Measurements from ENCODE around the gene MKX.

The MKX gene, protein sequence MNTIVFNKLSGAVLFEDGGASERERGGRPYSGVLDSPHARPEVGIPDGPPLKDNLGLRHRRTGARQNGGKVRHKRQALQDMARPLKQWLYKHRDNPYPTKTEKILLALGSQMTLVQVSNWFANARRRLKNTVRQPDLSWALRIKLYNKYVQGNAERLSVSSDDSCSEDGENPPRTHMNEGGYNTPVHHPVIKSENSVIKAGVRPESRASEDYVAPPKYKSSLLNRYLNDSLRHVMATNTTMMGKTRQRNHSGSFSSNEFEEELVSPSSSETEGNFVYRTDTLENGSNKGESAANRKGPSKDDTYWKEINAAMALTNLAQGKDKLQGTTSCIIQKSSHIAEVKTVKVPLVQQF

DNA sequence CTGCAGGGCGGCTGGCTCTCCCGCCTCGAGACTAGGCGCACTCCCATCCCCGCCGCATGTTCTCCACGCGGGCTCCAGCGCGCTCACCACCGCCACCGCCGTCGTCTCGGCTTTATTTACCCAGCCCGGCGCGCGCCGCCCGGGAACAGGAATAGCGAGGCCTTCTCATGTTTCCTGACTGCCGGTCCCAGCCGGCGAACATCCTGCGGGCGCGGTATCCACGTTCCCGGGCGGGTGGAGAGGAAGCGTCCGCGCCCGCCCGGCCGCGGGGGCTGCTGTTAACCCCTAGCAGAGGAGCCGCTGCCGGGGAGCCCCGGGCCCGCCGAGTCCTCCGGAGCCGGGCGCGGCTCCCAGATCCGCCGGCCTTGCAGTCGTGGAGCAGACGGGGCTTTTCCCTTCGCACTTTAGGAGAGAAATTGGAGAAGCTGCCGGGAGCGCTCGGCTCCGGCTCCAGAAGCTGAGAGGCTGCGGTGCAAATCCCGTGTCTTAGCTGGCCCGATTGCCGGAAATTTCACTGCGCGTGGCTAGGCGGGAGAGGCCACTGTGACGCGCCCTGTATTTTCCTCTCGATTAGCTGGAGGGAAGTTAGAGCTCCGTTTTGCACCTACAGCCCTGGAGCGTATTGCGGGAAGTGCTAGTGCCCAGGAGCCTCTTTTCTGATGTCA is at the start of gene MKX:
TSS of gene MKX (minus strand) at position 88 of the 665 bp plus-strand sequence. CDS start 2,404 bp downstream, outside the sequence.
- in situ Hi-C loops (cut with HindIII; ENCODE audit: low sequenced_read_pairs): no loop called here

DNA sequence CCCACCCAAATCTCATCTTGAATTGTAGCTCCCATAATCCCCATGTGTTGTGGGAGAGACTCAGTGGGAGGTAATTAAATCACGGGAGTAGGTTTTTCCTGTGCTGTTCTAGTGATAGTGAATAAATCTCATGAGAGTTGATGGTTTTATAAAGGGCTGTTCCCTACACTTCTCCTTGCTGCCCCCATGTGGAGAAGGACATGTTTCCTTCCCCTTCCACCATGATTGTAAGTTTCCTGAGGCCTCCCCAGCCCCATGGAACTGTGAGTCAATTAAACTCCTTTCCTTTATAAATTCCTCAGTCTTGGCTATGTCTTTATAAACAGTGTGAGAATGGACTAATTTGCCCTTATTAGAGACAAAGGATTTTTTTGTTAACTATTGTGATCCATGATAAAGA is 48.5 kb upstream of the MKX start:
- in situ Hi-C loops (cut with HindIII; ENCODE audit: low sequenced_read_pairs): loop anchor here (5.0 kb wide), 1 partner anchor 37 kb away; no protein-coding TSS in a partner anchor

DNA sequence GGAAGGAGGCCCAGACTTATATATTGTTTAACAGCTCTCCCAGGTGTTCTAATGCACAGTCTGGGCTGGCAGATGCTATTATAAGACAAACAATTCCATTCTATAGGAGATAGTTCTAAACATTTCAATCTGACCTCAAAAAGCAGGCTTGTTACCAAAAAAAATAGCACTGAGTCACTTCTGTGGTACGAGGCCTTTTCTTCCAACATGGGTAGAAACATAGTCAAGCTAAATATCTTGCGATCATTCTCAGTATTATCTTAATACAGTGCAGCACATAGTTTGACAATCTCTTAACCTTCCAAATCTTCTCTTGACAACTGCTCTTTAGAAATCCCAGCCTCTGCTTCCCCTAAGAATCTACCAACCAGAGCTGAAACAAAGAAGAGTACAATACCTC is 46.6 kb upstream of the MKX start:
- in situ Hi-C loops (cut with HindIII; ENCODE audit: low sequenced_read_pairs): loop anchor here (5.0 kb wide), 1 partner anchor 35 kb away; no protein-coding TSS in a partner anchor

DNA sequence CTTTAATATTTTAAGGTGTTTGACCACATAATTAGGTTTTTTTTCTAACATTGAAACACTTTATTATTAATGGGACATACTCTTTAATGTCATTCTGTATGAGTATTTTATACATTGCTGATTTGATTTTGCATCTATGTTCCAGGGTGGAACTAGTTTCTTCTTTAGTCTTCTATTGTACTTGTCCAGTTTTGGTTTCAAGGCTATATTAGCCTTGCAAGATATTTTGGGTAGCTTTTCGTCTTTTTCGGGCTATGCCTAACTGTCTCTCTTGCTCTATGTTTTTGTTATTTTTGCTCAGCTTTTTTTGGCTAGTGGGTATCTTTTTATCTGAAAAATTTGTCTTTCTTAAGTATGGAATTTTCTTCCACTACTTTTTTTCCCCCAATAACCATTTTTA is 38.7 kb upstream of the MKX start:
- in situ Hi-C loops (cut with HindIII; ENCODE audit: low sequenced_read_pairs): no loop called here

DNA sequence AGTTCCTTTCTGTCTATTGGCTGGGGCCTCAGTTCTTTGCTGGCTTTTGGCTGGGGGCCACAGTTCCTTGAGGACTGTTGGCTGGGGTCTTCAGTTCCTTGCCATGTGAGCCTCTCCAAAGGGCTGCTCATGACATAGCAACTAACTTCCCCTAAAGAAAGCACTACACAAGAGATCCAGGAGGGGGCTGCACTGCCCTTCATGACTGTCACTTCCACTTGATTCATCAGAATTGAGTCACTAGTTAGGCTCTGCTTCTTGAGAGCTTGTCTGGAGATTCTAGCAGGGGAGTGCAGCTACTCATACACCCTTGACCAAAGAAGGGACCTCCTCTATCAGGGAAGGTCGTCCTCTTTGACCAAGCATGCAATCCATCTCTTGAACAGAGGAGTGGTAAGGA is 38.0 kb upstream of the MKX start:
- in situ Hi-C loops (cut with HindIII; ENCODE audit: low sequenced_read_pairs): no loop called here

DNA sequence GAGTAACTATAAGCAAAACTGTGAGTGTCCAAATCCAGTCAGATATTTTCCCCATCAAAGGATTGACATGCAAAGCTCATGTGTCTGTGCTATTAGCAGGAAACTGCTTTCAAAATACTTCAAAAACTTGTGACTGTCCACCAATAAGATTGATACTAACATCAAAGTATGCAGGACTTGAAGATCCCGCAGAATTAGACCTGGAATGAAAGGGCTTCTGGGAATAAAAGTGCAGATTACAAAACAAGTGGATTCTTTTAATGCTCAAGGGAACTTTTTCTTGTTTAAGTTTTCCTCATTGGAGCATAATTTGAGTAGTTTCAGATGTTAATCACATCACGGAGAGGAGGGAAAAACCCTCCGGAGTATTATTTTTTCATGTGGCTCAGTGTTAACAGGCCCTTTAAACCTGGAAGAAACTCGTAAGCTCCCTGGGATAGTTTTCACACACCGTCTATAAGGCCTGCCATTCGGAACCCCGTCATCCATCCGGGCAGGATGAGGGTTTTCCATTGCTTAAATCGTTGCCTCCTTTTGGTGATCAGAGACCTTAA is 33.9 kb upstream of the MKX start:
- in situ Hi-C loops (cut with HindIII; ENCODE audit: low sequenced_read_pairs): no loop called here

DNA sequence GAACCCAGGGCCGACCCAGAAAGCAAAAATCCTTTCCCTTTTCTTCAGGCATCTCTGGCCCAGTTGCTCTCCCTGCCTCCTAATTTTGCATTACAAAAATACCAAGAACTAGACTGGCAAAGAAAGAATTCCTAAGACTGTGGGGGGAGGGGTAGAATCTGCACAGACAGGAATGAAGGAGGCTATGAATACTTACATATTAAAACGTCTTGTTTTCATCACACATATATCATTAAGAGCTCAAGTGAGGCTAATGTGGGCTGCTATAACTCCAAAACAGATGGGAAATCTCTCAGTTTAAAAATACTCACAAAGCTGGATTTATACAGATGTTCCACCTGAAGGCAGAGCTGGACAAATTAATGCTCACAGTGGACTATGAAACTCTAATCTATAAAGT is 29.2 kb upstream of the MKX start:
- in situ Hi-C loops (cut with HindIII; ENCODE audit: low sequenced_read_pairs): no loop called here

DNA sequence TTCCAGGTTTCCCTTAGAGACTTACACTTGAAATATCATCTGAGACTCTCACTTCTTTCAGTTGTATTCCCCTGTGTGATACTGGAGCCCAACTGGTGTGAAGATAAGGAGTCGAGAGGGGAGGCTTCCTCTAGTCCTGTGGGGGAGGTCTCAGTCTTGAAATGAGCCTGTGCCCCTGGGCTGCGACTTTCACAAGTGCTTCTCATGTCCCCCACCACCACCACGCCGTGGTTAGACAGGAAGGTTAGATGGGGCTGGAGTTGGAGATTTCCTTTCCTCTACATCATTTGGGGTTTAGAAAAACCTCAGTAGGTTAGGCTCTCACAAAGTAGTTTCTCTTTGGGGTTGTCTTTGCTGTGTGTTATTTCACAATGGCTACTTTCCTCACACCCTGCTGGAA is 25.6 kb upstream of the MKX start:
- in situ Hi-C loops (cut with HindIII; ENCODE audit: low sequenced_read_pairs): no loop called here

DNA sequence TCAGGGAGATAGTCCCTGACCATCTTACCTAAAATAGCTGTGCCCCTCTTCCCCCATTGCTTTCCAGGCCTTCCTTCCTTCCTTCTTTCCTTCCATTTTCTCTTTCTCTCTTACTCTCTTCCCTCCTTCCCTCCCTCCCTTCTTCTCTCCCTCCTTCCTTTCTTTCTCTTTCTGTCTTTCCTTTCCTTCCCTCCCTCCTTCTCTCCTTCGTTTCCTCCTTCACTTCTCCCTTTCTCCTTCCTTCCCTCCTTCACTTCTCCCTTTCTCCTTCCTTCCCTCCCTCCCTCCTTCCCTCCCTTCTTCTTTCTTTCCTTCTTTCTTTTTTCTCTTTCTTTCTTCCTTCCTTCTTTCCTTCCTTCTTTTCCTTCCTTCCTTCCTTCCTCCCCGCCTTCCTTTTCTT is 24.6 kb upstream of the MKX start:
- in situ Hi-C loops (cut with HindIII; ENCODE audit: low sequenced_read_pairs): no loop called here

DNA sequence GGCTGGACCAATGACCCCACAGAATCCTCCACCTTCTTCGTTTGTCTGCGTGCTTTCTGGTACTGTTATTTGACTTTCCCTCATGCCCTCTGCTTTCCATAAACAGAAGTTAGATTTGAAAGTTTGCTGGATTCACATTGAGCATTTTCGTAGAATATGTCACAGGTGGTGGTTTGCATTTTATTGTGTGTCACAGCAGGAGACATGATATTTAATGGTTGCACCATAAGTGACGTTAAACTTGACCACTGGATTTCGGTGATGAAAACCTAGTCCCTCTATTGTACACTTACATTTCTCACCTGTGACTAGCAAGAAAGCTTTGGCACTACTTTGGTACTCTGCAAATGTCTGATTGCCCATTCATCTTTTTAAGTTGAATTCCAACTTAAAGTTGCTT is 15.2 kb upstream of the MKX start:
- in situ Hi-C loops (cut with HindIII; ENCODE audit: low sequenced_read_pairs): no loop called here

DNA sequence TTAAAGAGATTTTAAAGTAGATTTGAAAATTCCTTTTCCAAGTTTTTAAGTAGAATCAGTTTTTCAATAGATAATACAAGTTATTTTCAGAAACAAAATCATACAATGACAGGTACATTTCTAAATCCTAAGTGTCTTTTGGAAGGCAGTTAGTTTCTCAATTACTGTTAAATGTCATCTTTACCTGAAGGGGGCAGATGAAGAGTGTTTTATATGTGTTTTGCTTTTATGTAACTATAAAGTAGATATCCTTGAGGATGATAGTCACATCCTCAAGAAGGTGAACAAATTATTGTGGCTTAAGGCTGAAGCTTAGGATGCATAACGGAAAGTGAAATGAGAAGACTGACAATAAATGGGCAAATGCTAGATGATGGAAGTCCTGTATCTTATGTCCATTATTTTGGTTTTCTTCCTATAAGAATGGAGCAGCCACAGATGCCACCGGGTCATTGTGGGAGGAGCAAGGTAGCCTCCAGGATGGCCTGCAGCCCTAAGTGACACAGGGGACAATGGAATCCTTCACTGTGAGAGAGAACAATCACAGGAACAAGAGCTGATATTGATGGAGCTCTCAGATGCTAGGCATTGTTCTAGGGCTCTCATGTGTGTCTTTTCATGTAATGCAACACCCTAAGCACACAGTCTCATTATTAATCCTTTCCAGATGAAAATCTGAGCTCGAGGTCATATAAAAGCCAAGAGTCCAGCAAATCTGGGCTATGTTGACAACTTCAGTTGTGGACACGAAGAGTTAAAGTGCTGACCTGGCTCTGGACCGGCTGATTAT is 14.1 kb upstream of the MKX start:
- in situ Hi-C loops (cut with HindIII; ENCODE audit: low sequenced_read_pairs): loop anchor here (5.0 kb wide), 1 partner anchor 33 kb away; no protein-coding TSS in a partner anchor

DNA sequence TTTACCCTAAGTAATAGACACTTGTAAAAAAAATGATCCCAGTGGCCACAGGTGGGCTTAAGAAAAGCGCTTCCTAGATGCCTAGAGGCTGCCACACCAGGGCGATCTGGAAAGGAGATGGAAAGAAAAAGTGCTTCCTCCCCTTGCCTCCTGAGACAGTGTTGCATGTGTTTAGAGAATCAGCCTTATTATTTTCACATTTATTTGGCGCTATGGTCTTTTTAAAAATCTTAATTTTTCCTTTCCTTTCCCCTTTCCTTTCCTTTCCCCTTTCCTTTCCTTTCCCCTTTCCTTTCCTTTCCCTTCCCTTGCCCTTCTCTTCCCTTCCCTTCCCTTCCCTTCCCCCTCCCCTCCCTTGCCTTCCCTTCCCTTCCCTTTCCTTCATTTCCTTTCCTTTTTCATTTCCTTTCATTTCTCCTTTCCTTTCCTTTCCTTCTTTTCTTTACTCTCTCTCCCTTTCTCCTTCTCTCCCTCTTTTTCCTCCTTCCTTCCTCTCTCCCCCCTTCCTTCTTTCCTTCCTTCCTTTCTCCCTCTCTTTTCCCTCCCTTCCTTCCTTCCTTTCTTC is 7.1 kb upstream of the MKX start:
- in situ Hi-C loops (cut with HindIII; ENCODE audit: low sequenced_read_pairs): no loop called here

DNA sequence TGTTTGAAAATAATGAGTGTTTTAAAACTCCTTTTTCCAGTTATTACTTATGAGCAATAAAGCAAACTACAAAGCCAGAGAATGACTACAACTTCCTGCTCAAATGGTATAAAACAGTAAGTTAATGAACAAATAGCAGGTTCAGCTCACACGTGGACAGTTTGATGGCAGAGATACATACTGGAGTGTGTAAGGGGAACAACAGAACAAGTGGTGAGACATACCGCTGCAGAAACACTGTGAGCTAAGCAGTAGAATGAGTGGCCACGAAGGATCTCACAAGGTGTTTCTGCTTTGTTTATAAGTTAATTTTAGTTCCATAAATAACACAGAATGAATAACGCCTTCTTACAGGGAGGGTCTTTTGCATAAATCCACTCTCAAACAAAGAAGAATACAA is 3.0 kb upstream of the MKX start:
- in situ Hi-C loops (cut with HindIII; ENCODE audit: low sequenced_read_pairs): no loop called here

DNA sequence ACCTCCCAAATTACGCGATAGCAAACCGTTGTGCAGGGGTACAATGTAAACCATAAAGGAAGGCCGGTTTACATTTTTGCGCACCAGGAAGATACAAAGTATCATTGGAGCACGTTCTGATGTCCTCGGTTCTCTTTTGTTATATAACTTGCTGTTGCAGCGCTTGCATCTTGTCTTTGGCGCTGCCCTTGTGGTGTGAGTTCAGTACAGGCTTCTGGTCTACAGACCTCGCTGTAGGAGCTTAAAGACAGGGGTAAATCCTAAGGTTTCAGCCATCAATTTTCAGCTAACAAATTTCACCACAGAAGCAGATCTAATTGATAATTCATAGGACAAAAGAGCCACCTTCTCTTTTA is 1.5 kb upstream of the MKX start:
- in situ Hi-C loops (cut with HindIII; ENCODE audit: low sequenced_read_pairs): no loop called here

DNA sequence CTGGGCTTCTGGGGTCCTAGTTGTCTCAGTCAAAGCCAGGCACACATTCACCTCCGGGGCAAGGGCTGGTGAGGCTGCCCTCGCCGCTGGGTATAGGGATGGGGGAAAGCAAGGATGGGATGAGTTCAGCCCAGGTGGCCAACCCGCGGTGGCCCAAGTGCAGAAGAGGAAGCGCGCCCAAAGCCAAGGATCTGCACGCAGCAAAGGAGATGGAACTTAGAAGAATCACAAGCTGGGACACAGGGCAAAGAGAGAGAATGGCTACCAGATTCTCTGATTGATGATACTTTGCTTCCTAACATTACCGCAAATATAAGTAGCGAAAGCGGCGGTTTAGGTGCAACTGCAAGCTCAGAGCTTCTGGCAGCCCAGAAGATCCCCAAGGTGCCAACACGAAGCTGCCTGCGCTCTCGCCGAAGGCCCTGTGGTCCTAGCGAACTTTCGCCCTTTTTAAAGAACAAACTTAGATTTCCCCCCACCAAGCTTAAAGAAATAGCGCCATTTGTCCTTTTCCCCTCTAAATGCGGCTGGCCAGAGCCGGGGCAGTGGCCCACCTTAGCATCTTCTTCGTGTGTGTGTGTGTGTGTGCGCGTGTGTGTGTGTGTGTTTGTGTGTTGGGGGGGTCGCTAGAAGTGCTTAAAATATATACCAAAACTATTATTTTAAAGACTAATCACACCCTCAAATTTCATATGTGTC is 927 bp upstream of the MKX start:
- in situ Hi-C loops (cut with HindIII; ENCODE audit: low sequenced_read_pairs): no loop called here

DNA sequence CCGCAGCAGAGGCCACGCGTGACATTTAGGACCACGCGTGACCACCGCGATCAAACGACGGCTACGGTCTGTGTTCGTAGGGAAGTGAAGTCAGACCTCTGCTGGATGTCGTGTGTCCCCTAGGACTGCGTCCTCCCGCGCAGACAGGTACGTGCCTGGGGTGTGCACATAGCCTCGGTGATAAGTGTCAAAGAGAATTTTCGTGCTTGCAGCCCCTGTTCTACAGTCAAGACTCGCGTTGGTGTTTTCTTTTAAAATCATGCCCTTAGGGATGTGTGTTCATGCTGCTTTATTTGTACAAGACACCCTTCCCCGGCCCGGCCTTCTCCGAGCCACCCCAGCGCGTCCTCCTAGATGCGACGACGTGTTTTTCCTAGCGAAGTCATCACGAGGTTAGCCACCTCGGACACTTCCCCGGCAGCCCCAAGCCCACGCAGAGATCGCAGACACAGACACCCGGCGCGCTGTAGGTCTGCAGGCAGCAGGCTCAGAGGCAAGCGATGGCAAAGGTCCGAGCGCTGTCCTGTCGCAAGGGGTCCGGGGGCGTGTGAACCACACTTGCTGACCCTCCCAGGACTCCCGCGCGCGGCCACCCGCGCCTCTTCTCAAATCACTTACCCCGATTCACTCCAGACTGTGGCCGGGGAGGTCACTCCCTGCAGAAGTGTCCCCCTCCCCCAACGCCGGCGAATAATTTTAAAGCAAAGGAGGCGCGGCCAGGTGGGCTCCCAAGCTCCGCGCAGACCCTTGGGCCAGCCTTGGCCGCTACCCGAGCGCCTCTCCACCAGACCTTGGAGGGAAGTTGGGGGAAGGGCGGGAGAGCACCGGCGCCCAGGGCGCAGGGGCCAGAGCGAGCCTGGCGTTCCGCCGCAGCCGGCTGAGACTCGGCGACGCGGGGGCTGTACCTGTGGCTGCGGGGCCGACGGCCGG is 552 bp downstream of the MKX start:
- in situ Hi-C loops (cut with HindIII; ENCODE audit: low sequenced_read_pairs): no loop called here

DNA sequence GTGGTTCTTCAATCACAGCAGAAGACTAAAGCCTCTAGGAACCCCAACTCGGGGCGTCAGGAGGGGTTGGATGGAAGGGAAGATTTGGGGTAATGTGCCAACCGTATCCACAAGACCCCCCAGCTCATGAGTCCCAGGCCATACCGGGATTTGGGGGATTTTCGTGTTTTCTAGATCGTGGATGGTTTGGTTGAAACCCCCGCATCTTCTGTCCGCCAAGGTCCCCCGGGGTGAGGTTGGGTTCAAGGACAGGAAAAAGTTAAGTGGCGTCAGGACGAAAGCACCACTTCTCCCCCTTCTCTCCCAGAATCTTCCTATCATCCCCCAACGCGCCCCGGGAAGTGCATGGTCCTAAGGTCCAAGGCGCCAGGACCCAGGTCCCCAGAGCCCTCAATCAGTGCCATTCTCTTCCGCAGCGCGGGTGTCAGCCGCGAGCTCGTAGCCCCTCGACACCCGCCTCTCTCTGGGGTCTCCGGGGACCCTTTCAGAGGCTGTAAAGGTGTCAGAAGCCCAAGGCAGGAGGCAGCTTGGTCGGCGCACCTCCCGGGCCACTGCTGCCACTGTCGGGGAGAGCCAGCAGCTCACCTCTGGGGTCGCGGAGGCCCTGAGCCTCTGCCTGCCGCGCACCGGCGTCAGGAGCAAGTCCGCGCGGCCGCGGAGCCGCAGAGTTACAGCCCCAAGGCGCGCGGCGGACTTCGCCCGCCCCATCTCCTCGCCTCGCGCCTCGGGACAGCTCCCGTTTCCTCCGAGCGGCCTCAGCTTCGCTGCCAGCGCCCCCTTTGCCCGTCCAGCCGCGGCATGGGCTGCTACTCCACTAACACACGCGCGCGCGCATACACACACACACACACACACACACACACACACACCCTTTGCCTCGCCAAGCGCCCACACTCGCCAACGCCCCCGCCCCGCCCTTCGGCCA is 1.5 kb downstream of the MKX start:
- in situ Hi-C loops (cut with HindIII; ENCODE audit: low sequenced_read_pairs): no loop called here
